SK-N-SH (cell line): ENCODE measurements around the gene PPP1R12A. TPM values are rescaled to one million over a fixed set of nuclear protein-coding genes. Genes with fewer than 3 reads are reported as not detected.

Experiments used
- CTCF ChIA-PET: fragments of 300-600, 350-600 bp; formaldehyde crosslinking; extraction: SDS; loops from one replicate; lab custom pipeline; 2021; lab: Yijun Ruan, JAX
- POLR2A ChIA-PET: fragments of 350-600 bp; sonication (Branson Sonifier 250); formaldehyde crosslinking; extraction: SDS; loops from one replicate; lab custom pipeline; 2020; ENCODE audit warnings: antibody characterized with exemption, inconsistent platforms; lab: Yijun Ruan, JAX
- DNase-seq: peaks from one replicate; pipeline ENCODE4 v3.0.0; 2012
- H2AFZ ChIP-seq: fragments of 200-600 bp; sonication (generic); 2 replicates; pipeline ENCODE4 v1.8.1; 2016; ENCODE audit warnings: antibody characterized with exemption, mild to moderate bottlenecking, low read depth
- H3F3A ChIP-seq: fragments of 200-600 bp; sonication (generic); replicated peaks from 2 replicates; pipeline ENCODE3; 2016; ENCODE audit warnings: antibody characterized with exemption, mild to moderate bottlenecking; ENCODE audit not compliant: insufficient read depth
- H3K27ac ChIP-seq, 2 experiments: fragments of 200-500 bp in 1 of 2; fragments of 200-600 bp in 1 of 2; sonication (Bioruptor generic) in 1 of 2; sonication (generic), shearing (Covaris generic) in 1 of 2; 2 replicates each; pipeline versions ENCODE4 v1.5.1 to v1.6.1; 2014 to 2016; ENCODE audit warnings: low read depth in 2 of 2, inconsistent platforms in 1 of 2, low read length in 1 of 2, mild to moderate bottlenecking in 1 of 2, mixed read lengths in 1 of 2
- H3K27me3 ChIP-seq: fragments of 200-600 bp; sonication (generic), shearing (Covaris generic); 2 replicates; pipeline ENCODE4 v1.6.1; 2016; ENCODE audit warnings: mixed run types; ENCODE audit not compliant: insufficient read depth
- H3K36me3 ChIP-seq, 2 experiments: fragments of 200-500 bp in 1 of 2; fragments of 200-600 bp in 1 of 2; sonication (Bioruptor generic) in 1 of 2; sonication (generic) in 1 of 2; replicated peaks in 1 of 2; 2 replicates each; pipeline versions ENCODE3 to v1.5.1; 2014 to 2016; ENCODE audit warnings: low read length in 1 of 2, mild to moderate bottlenecking in 1 of 2; ENCODE audit not compliant: insufficient read depth in 2 of 2, control insufficient read depth in 1 of 2
- H3K4me1 ChIP-seq, 2 experiments: fragments of 200-500 bp in 1 of 2; fragments of 200-600 bp in 1 of 2; sonication (Bioruptor generic) in 1 of 2; sonication (generic), shearing (Covaris generic) in 1 of 2; 2 replicates each; pipeline versions ENCODE4 v1.5.1 to v1.6.1; 2014 to 2016; ENCODE audit warnings: low read depth in 1 of 2, low read length in 1 of 2, mixed run types in 1 of 2; ENCODE audit not compliant: insufficient read depth in 2 of 2, control insufficient read depth in 1 of 2
- H3K4me2 ChIP-seq: fragments of 200-600 bp; sonication (generic), shearing (Covaris generic); 2 replicates; pipeline ENCODE4 v1.6.1; 2017; ENCODE audit warnings: mixed run types
- H3K4me3 ChIP-seq, 2 experiments: fragments of 200-500 bp in 1 of 2; fragments of 200-600 bp in 1 of 2; sonication (Bioruptor generic) in 1 of 2; sonication (generic), shearing (Covaris generic) in 1 of 2; 2 replicates each; pipeline versions ENCODE4 v1.5.1 to v1.8.1; 2014 to 2016; ENCODE audit warnings: low read depth in 2 of 2, inconsistent platforms in 1 of 2, low read length in 1 of 2, mild to moderate bottlenecking in 1 of 2, mixed read lengths in 1 of 2, moderate library complexity in 1 of 2
- H3K79me2 ChIP-seq: fragments of 200-600 bp; sonication (generic); 2 replicates; pipeline ENCODE4 v1.8.1; 2017; ENCODE audit warnings: mild to moderate bottlenecking; ENCODE audit not compliant: insufficient read depth
- H3K9ac ChIP-seq: fragments of 200-600 bp; sonication (generic); 2 replicates; pipeline ENCODE4 v1.6.1; 2017; ENCODE audit warnings: mixed run types
- H3K9me2 ChIP-seq: fragments of 200-600 bp; sonication (generic); 2 replicates; pipeline ENCODE4 v1.6.1; 2017; ENCODE audit warnings: mixed run types
- H3K9me3 ChIP-seq: fragments of 200-600 bp; sonication (generic); 2 replicates; pipeline ENCODE4 v1.6.1; 2017; ENCODE audit warnings: mixed run types, mild to moderate bottlenecking, moderate library complexity
- H4K20me1 ChIP-seq: fragments of 200-600 bp; sonication (generic); 2 replicates; pipeline ENCODE4 v1.6.1; 2017; ENCODE audit warnings: mild to moderate bottlenecking, mixed run types; ENCODE audit not compliant: insufficient read depth
- EP300 ChIP-seq, 2 experiments: IDR thresholded peaks; 2 replicates each; pipeline versions ENCODE4 v1.4.0 to v1.6.1; 2012; ENCODE audit warnings: borderline replicate concordance in 1 of 2, low read depth in 1 of 2, low read length in 1 of 2
- EZH2phosphoT487 ChIP-seq: fragments of 200-600 bp; sonication (generic); IDR thresholded peaks from 2 replicates; pipeline ENCODE4 v1.6.1; 2017; ENCODE audit warnings: low read depth, mixed run types, mild to moderate bottlenecking, antibody characterized with exemption, moderate library complexity, borderline replicate concordance
- GABPA ChIP-seq: IDR thresholded peaks from 2 replicates; pipeline ENCODE4 v1.4.0; 2012; ENCODE audit warnings: low read depth, mild to moderate bottlenecking
- IRF3 ChIP-seq: fragments of 150-350 bp; IDR thresholded peaks from 2 replicates; pipeline ENCODE4 v1.6.1; 2016; ENCODE audit warnings: mild to moderate bottlenecking, low read depth, low read length
- MEF2A ChIP-seq: IDR thresholded peaks from 2 replicates; pipeline ENCODE4 v1.4.0; 2012; ENCODE audit warnings: low read depth, borderline replicate concordance
- NRF1 ChIP-seq: IDR thresholded peaks from 2 replicates; pipeline ENCODE4 v1.6.1; 2012; ENCODE audit warnings: low read depth, mild to moderate bottlenecking, low read length
- POLR2AphosphoS5 ChIP-seq: IDR thresholded peaks from 2 replicates; pipeline ENCODE4 v1.6.1; 2012; ENCODE audit warnings: low read depth, low read length
- RAD21 ChIP-seq: IDR thresholded peaks from 2 replicates; pipeline ENCODE4 v1.6.1; 2012; ENCODE audit warnings: mild to moderate bottlenecking, low read length
- RCOR1 ChIP-seq: fragments of 150-350 bp; IDR thresholded peaks from 2 replicates; pipeline ENCODE4 v1.6.1; 2017; ENCODE audit warnings: antibody characterized with exemption, low read length
- RFX5 ChIP-seq: IDR thresholded peaks from 2 replicates; pipeline ENCODE4 v1.6.1; 2012; ENCODE audit warnings: mild to moderate bottlenecking, improper control_type of control experiment, low read length
- SIN3A ChIP-seq: IDR thresholded peaks from 2 replicates; pipeline ENCODE4 v1.6.1; 2012; ENCODE audit warnings: low read depth, mild to moderate bottlenecking, low read length, moderate library complexity, borderline replicate concordance
- SMC3 ChIP-seq: IDR thresholded peaks from 2 replicates; pipeline ENCODE4 v1.6.1; 2012; ENCODE audit warnings: low read depth, low read length, improper control_type of control experiment
- TAF1 ChIP-seq: IDR thresholded peaks from 2 replicates; pipeline ENCODE4 v1.6.1; 2012; ENCODE audit warnings: low read depth, mild to moderate bottlenecking, low read length, moderate library complexity, borderline replicate concordance
- TEAD4 ChIP-seq: IDR thresholded peaks from 2 replicates; pipeline ENCODE4 v1.4.0; 2012; ENCODE audit warnings: mild to moderate bottlenecking, borderline replicate concordance; ENCODE audit not compliant: insufficient read depth
- USF1 ChIP-seq: IDR thresholded peaks from 2 replicates; pipeline ENCODE4 v1.4.0; 2012; ENCODE audit warnings: low read depth, borderline replicate concordance
- YY1 ChIP-seq: IDR thresholded peaks from 2 replicates; pipeline ENCODE4 v1.4.0; 2012; ENCODE audit warnings: low read depth, mild to moderate bottlenecking
- whole genome bisulfite sequencing: methylation state at CpG from one replicate; pipeline ENCODE4 v1.1.6; 2017; ENCODE audit warnings: low lambda C conversion rate; 5-methylcytosine and 5-hydroxymethylcytosine counted together
- polyA plus RNA-seq, 3 experiments: library from polyadenylated mRNA; depleted of rRNA; stranded (reverse); fragments of >200 nt; gene quantifications; 2 replicates each; pipeline ENCODE4 v1.2.3, GENCODE V29; 2012

PPP1R12A gene
- polyA plus RNA-seq, 1 of the 3 experiments (the other 2 are of a cell fraction) = 26.0 TPM

- TF ChIP-seq EZH2phosphoT487 (no peak), NRF1 (no peak), EP300 (IDR thresholded peaks at IDR 0.05; ENCODE audit: borderline replicate concordance in 1 of 2, low read depth in 1 of 2, low read length in 1 of 2) (no peak), GABPA (no peak), TEAD4 (no peak), MEF2A (no peak), RAD21 (no peak)
Observed at GRCh38 chr12:79848339-79848738, 86.6 kb downstream of the PPP1R12A start (continued).

- no peaks in the 10 kb centered on the region for H3K9me2 ChIP-seq
- peaks cover 0 to 25% of the 10 kb centered on the region in 2 experiments; a peak in 1 of 4 replicates for H3K4me1 ChIP-seq
- TF ChIP-seq USF1 (no peak), SIN3A (no peak), SMC3 (no peak), EZH2phosphoT487 (no peak), TAF1 (no peak), YY1 (no peak), IRF3 (no peak), POLR2AphosphoS5 (no peak), GABPA (no peak), RCOR1 (no peak), RFX5 (no peak), MEF2A (no peak)
- TF ChIP-seq, all 33 proteins: peak for 0
- H3K27me3 ChIP-seq = no peaks in the 10 kb centered on the region
- peaks cover 92% of the 10 kb centered on the region for H3K79me2 ChIP-seq
- no peak overlapping the region for H3K4me2 ChIP-seq
- no peak overlapping the region for H3K27ac ChIP-seq
- H3F3A ChIP-seq = peaks cover 30% of the 10 kb centered on the region
- H3K36me3 ChIP-seq = peaks cover 11 to 48% of the 10 kb centered on the region in 2 experiments
- 68% methylated on average over 1 of the region's 1 CpG for WGBS
- no peak overlapping the region for H2AFZ ChIP-seq
- H3K9ac ChIP-seq = no peak overlapping the region
- DNase-seq = no peak
- CTCF ChIA-PET = no interaction called here
- H3K4me3 ChIP-seq = no peak overlapping the region
- H4K20me1 ChIP-seq = peaks cover 41% of the 10 kb centered on the region
- POLR2A ChIA-PET = no interaction called here
- 0 out of 2 replicates have a peak, but pooled peaks cover 4% of the 10 kb centered on the region for H3K9me3 ChIP-seq
Observed at GRCh38 chr12:79847417-79847816, 87.5 kb downstream of the PPP1R12A start.
